ENCODE results near the gene DUSP19. TPM values are rescaled to one million over a fixed set of nuclear protein-coding genes. Genes with fewer than 3 reads are reported as not detected.
A peak's percentile ranks its signal among the peaks of the same experiment; 100 is the strongest.

The DUSP19 gene
- total RNA-seq, 1 experiment from 2014 or later, result 3.6 TPM

GRCh38 chr2:183088061-183088460, 9.5 kb downstream of the DUSP19 start:
- Histone ChIP-seq H3K4me3 (ENCODE audit: low read depth, low read length) (no peak overlapping the region), H3K27me3 (replicated peaks; ENCODE audit: control insufficient read depth, insufficient read depth, low read length) (no peaks in the 10 kb centered on the region), H3K9me3 (peaks cover 3% of the 10 kb centered on the region; the same call in 1 of the 2 replicates), H3K36me3 (ENCODE audit: control insufficient read depth, insufficient read depth, low read length) (no peaks in the 10 kb centered on the region), H3K4me1 (peaks cover 11% of the 10 kb centered on the region)
- no peak overlapping the region for H3K4me3 Mint-ChIP-seq (ENCODE audit: unreplicated experiment)
- BruUV-seq (replicated peaks), result no TSS peak
- DNase-seq, result no peak
- POLR2A ChIA-PET, result no interaction called here
- no peak overlapping the region for H3K27ac Mint-ChIP-seq (ENCODE audit: unreplicated experiment)
- H3K36me3 Mint-ChIP-seq (ENCODE audit: insufficient read depth, unreplicated experiment), result no peaks in the 10 kb centered on the region
- CTCF ChIA-PET, result no interaction called here
- H3K4me1 Mint-ChIP-seq (ENCODE audit: low read depth, unreplicated experiment), result peaks cover 6% of the 10 kb centered on the region
- intact Hi-C loops (cut with micrococcal nuclease; ENCODE audit: unreplicated experiment), result no loop called here
- no peaks in the 10 kb centered on the region for H3K9me3 Mint-ChIP-seq (ENCODE audit: unreplicated experiment)
- no peak for TF ChIP-seq CTCF (IDR thresholded peaks at IDR 0.05; ENCODE audit: insufficient read depth in 1 of 2, low read depth in 1 of 2, low read length in 1 of 2, severe bottlenecking in 1 of 2, unreplicated experiment in 1 of 2)
- H3K27me3 Mint-ChIP-seq (ENCODE audit: insufficient read depth, unreplicated experiment), result no peaks in the 10 kb centered on the region

- Mint-ChIP-seq H3K4me1 (ENCODE audit: low read depth, unreplicated experiment) (peaks cover 6% of the 10 kb centered on the region), H3K27ac (ENCODE audit: unreplicated experiment) (no peak overlapping the region), H3K27me3 (ENCODE audit: insufficient read depth, unreplicated experiment) (no peaks in the 10 kb centered on the region), H3K4me3 (ENCODE audit: unreplicated experiment) (no peak overlapping the region), H3K9me3 (ENCODE audit: unreplicated experiment) (no peaks in the 10 kb centered on the region), H3K36me3 (ENCODE audit: insufficient read depth, unreplicated experiment) (no peaks in the 10 kb centered on the region)
- intact Hi-C loops (cut with micrococcal nuclease; ENCODE audit: unreplicated experiment), result no loop called here
- ChIA-PET CTCF (no interaction called here), POLR2A (no interaction called here)
- DNase-seq, result no peak
- Histone ChIP-seq H3K4me3 (ENCODE audit: low read depth, low read length) (no peak overlapping the region), H3K27me3 (replicated peaks; ENCODE audit: control insufficient read depth, insufficient read depth, low read length) (no peaks in the 10 kb centered on the region), H3K4me1 (peaks cover 11% of the 10 kb centered on the region), H3K9me3 (peaks cover 4% of the 10 kb centered on the region; the same call in 1 of the 2 replicates), H3K36me3 (ENCODE audit: control insufficient read depth, insufficient read depth, low read length) (no peaks in the 10 kb centered on the region)
- TF ChIP-seq CTCF (IDR thresholded peaks at IDR 0.05; ENCODE audit: insufficient read depth in 1 of 2, low read depth in 1 of 2, low read length in 1 of 2, severe bottlenecking in 1 of 2, unreplicated experiment in 1 of 2), result no peak
- BruUV-seq (replicated peaks), result no TSS peak
Measured at GRCh38 chr2:183089192-183089851, 10.8 kb downstream of the DUSP19 start.

GRCh38 chr2:183091318-183091953, 12.9 kb downstream of the DUSP19 start:
- peaks cover 6% of the 10 kb centered on the region for H3K4me1 Mint-ChIP-seq (ENCODE audit: low read depth, unreplicated experiment)
- no peak overlapping the region for H3K4me3 Mint-ChIP-seq (ENCODE audit: unreplicated experiment)
- H3K9me3 Mint-ChIP-seq (ENCODE audit: unreplicated experiment), result no peaks in the 10 kb centered on the region
- Histone ChIP-seq H3K27me3 (replicated peaks; ENCODE audit: control insufficient read depth, insufficient read depth, low read length) (no peaks in the 10 kb centered on the region), H3K4me3 (ENCODE audit: low read depth, low read length) (no peak overlapping the region), H3K36me3 (ENCODE audit: control insufficient read depth, insufficient read depth, low read length) (no peaks in the 10 kb centered on the region), H3K4me1 (peaks cover 11% of the 10 kb centered on the region), H3K9me3 (peaks cover 4% of the 10 kb centered on the region; the same call in 1 of the 2 replicates)
- no TSS peak for BruUV-seq (replicated peaks)
- intact Hi-C loops (cut with micrococcal nuclease; ENCODE audit: unreplicated experiment), result loop anchor here (1.0 to 5.0 kb wide), 2 partner anchors 13 to 109 kb away; partner anchors contain the start of gene DUSP19
- peak; percentile 37 to 62 for DNase-seq
- TF ChIP-seq CTCF (IDR thresholded peaks at IDR 0.05; ENCODE audit: insufficient read depth in 1 of 2, low read depth in 1 of 2, low read length in 1 of 2, severe bottlenecking in 1 of 2, unreplicated experiment in 1 of 2), result no peak
- no peak overlapping the region for H3K27ac Mint-ChIP-seq (ENCODE audit: unreplicated experiment)
- H3K27me3 Mint-ChIP-seq (ENCODE audit: insufficient read depth, unreplicated experiment), result no peaks in the 10 kb centered on the region
- CTCF ChIA-PET, result no interaction called here
- H3K36me3 Mint-ChIP-seq (ENCODE audit: insufficient read depth, unreplicated experiment), result no peaks in the 10 kb centered on the region
- POLR2A ChIA-PET, result no interaction called here
